Vagina (tissue), 2 donors: ENCODE data around the gene PDYN. TPM values are rescaled to one million over a fixed set of nuclear protein-coding genes. Genes with fewer than 3 reads are reported as not detected.

Experiments
- DNase-seq, 2 donors: peaks; one replicate each; pipeline ENCODE4 v3.0.0-alpha.2; 2017; ENCODE audit errors: extremely low spot score in 2 of 2
- H3K27ac ChIP-seq: fragments of 200-600 bp; sonication (generic); one replicate; pipeline ENCODE4 v1.5.1; 2019
- H3K27me3 ChIP-seq: fragments of 200-600 bp; sonication (generic); one replicate; pipeline ENCODE4 v1.5.1; 2019
- H3K36me3 ChIP-seq, 2 donors: fragments of 200-600 bp; sonication (generic); one replicate each; pipeline ENCODE4 v1.5.1; 2017 to 2019
- H3K4me1 ChIP-seq: fragments of 200-600 bp; sonication (generic); one replicate; pipeline ENCODE4 v1.5.1; 2019
- H3K4me3 ChIP-seq, 2 donors: fragments of 200-600 bp; sonication (generic); 1 replicate in 1 of 2; 2 replicates in 1 of 2; pipeline ENCODE4 v1.5.1; 2016 to 2019
- H3K9me3 ChIP-seq: fragments of 200-600 bp; sonication (generic); one replicate; pipeline ENCODE4 v1.5.1; 2019
- CTCF ChIP-seq, 3 experiments: fragments of 450-650 bp in 2 of 3; fragments of 200-600 bp in 1 of 3; sonication (generic) in 1 of 3; IDR thresholded peaks; one replicate each; pipeline ENCODE4 v1.5.1; 2017 to 2019; ENCODE audit warnings: antibody characterized with exemption in 3 of 3, mild to moderate bottlenecking in 2 of 3, moderate library complexity in 2 of 3
- POLR2A ChIP-seq, 2 donors: fragments of 450-650 bp; IDR thresholded peaks; one replicate each; pipeline ENCODE4 v1.6.1; 2017; ENCODE audit warnings: antibody characterized with exemption in 2 of 2, mild to moderate bottlenecking in 2 of 2, moderate library complexity in 2 of 2
- POLR2AphosphoS5 ChIP-seq, 2 donors: sonication (generic); formaldehyde crosslinking; IDR thresholded peaks; one replicate each; pipeline ENCODE4 v1.9.0; 2017; ENCODE audit warnings: antibody characterized with exemption in 2 of 2, mild to moderate bottlenecking in 2 of 2, low read depth in 1 of 2; ENCODE audit not compliant: insufficient read depth in 1 of 2
- intact Hi-C: fragments of 100-400 bp; cut with DNase I; formaldehyde crosslinking; loops from one replicate; pipeline ENCODE4 v1.15.1; 2023
- total RNA-seq: library from RNA; depleted of rRNA; stranded (reverse); fragments of >200 nt; gene quantifications from one replicate; pipeline ENCODE4 v1.2.3, GENCODE V29; 2016

The PDYN gene
- total RNA-seq, 1 donor from 2014 or later = not detected

GRCh38 chr20:1931830-1932229 is 62.0 kb downstream of the PDYN start:
- peaks cover 28% of the 10 kb centered on the region for H3K4me1 ChIP-seq
- intact Hi-C loops = no loop called here

GRCh38 chr20:1930165-1930564 is 63.7 kb downstream of the PDYN start:
- DNase-seq = no peak
- intact Hi-C loops = no loop called here
- Histone ChIP-seq H3K36me3 (peaks cover 0 to 9% of the 10 kb centered on the region in 2 donors), H3K4me3 (no peak overlapping the region), H3K27ac (no peak overlapping the region), H3K9me3 (no peaks in the 10 kb centered on the region), H3K4me1 (peaks cover 21% of the 10 kb centered on the region), H3K27me3 (no peaks in the 10 kb centered on the region)
- no peak for TF ChIP-seq POLR2AphosphoS5 (IDR thresholded peaks at IDR 0.05; ENCODE audit: insufficient read depth in 1 of 2, low read depth in 1 of 2)
- TF ChIP-seq POLR2A (IDR thresholded peaks at IDR 0.05) = no peak
- TF ChIP-seq CTCF (IDR thresholded peaks at IDR 0.05) = no peak

More at GRCh38 chr20:1931830-1932229, 62.0 kb downstream of the PDYN start:
- Histone ChIP-seq H3K36me3 (peaks cover 0 to 2% of the 10 kb centered on the region in 2 donors), H3K9me3 (no peaks in the 10 kb centered on the region), H3K27ac (no peak overlapping the region), H3K27me3 (no peaks in the 10 kb centered on the region), H3K4me3 (no peak overlapping the region)
- DNase-seq = no peak
- TF ChIP-seq POLR2A (IDR thresholded peaks at IDR 0.05) (no peak), POLR2AphosphoS5 (IDR thresholded peaks at IDR 0.05; ENCODE audit: insufficient read depth in 1 of 2, low read depth in 1 of 2) (no peak), CTCF (IDR thresholded peaks at IDR 0.05) (no peak)

GRCh38 chr20:1929460-1929859 is 64.4 kb downstream of the PDYN start:
- H3K9me3 ChIP-seq = no peaks in the 10 kb centered on the region
- no peaks in the 10 kb centered on the region for H3K27me3 ChIP-seq
- H3K27ac ChIP-seq = no peak overlapping the region
- TF ChIP-seq POLR2AphosphoS5 (IDR thresholded peaks at IDR 0.05; ENCODE audit: insufficient read depth in 1 of 2, low read depth in 1 of 2) = no peak
- peaks cover 0 to 13% of the 10 kb centered on the region in 2 donors for H3K36me3 ChIP-seq
- no peak for DNase-seq
- H3K4me1 ChIP-seq = peaks cover 14% of the 10 kb centered on the region
- intact Hi-C loops = loop anchor here (2.0 kb wide), 1 partner anchor 45 kb away; no protein-coding TSS in a partner anchor
- no peak overlapping the region for H3K4me3 ChIP-seq

GRCh38 chr20:1928782-1929181 is 65.1 kb downstream of the PDYN start:
- no peaks in the 10 kb centered on the region for H3K9me3 ChIP-seq
- DNase-seq = no peak
- TF ChIP-seq POLR2AphosphoS5 (IDR thresholded peaks at IDR 0.05; ENCODE audit: insufficient read depth in 1 of 2, low read depth in 1 of 2) (no peak), POLR2A (IDR thresholded peaks at IDR 0.05) (no peak), CTCF (IDR thresholded peaks at IDR 0.05) (no peak)
- no peak overlapping the region for H3K27ac ChIP-seq
- H3K27me3 ChIP-seq = no peaks in the 10 kb centered on the region
- H3K4me3 ChIP-seq = no peak overlapping the region
- H3K36me3 ChIP-seq = peaks cover 0 to 13% of the 10 kb centered on the region in 2 donors
- intact Hi-C loops = loop anchor here (2.0 kb wide), 1 partner anchor 44 kb away; no protein-coding TSS in a partner anchor
- H3K4me1 ChIP-seq = peaks cover 7% of the 10 kb centered on the region

Other genes with a start within 250 kb of the PDYN start
- 52.3 TPM for gene SIRPA, start 98.7 kb downstream of the PDYN start, total RNA-seq
- gene STK35, start 107.8 kb upstream of the PDYN start, total RNA-seq = 11.5 TPM